Fibroblast of skin of right quadriceps (primary cell): ENCODE data around the gene LY6G6F.

ENCODE experiments used
- DNase-seq: peaks from one replicate; pipeline ENCODE4 v3.0.0-alpha.2; 2013

Gene LY6G6F

GRCh38 chr6:31740397-31741223 lies 33.9 kb downstream of the LY6G6F start:
- DNase-seq = no peak

GRCh38 chr6:31741815-31742214 lies 35.1 kb downstream of the LY6G6F start:
- no peak for DNase-seq

- no peak for DNase-seq
These were observed 36.2 kb downstream of the LY6G6F start for GRCh38 chr6:31742894-31743293.

- DNase-seq = no peak
These were observed 37.8 kb downstream of the LY6G6F start for GRCh38 chr6:31744422-31744821.

GRCh38 chr6:31749301-31750036 lies 42.8 kb downstream of the LY6G6F start:
- no peak for DNase-seq

- DNase-seq = no peak
These were observed 43.9 kb downstream of the LY6G6F start for GRCh38 chr6:31750411-31751022.

- peak; percentile 77 for DNase-seq
These were observed 46.2 kb downstream of the LY6G6F start for GRCh38 chr6:31752739-31753319.

- no peak for DNase-seq
These were observed 51.6 kb downstream of the LY6G6F start for GRCh38 chr6:31758281-31758680.
